H1 (cell line): ENCODE measurements around the gene CERKL. TPM values are rescaled to one million over a fixed set of nuclear protein-coding genes. Genes with fewer than 3 reads are reported as not detected.

ENCODE experiments used
- CTCF ChIA-PET: fragments of 300-600 bp; sonication (Branson Sonifier 250); formaldehyde crosslinking; loops from one replicate; lab custom pipeline; 2021; ENCODE audit not compliant: partially characterized antibody; lab: Charles Lee
- POLR2A ChIA-PET: fragments of 300-600 bp; sonication (Branson Sonifier 250); formaldehyde crosslinking; loops from one replicate; lab custom pipeline; 2021; ENCODE audit warnings: inconsistent platforms; ENCODE audit not compliant: partially characterized antibody; lab: Charles Lee
- DNase-seq, 2 experiments: peaks; one replicate each; pipeline versions ENCODE4 v3.0.0 to v3.0.0-alpha.2; 2010 to 2022; ENCODE audit warnings: low spot score in 2 of 2, low read depth in 1 of 2, mixed read lengths in 1 of 2
- FAIRE-seq: peaks from 2 replicates; lab custom pipeline; 2011; peaks lifted over from hg19 to GRCh38; lab: Jason Lieb, UNC
- H2AFZ ChIP-seq: 2 replicates; pipeline ENCODE4 v1.8.1; 2012; ENCODE audit warnings: low read length, inconsistent platforms
- H2AK5ac ChIP-seq: 2 replicates; pipeline ENCODE4 v1.6.1; 2013; ENCODE audit warnings: low read depth, low read length
- H2BK120ac ChIP-seq: replicated peaks from 2 replicates; pipeline ENCODE3; 2013; ENCODE audit warnings: low read depth, low read length, inconsistent platforms
- H2BK12ac ChIP-seq: 2 replicates; pipeline ENCODE4 v1.6.1; 2013; ENCODE audit warnings: low read depth, low read length
- H2BK15ac ChIP-seq: 2 replicates; pipeline ENCODE4 v1.6.1; 2013; ENCODE audit warnings: low read length
- H2BK20ac ChIP-seq: 2 replicates; pipeline ENCODE4 v1.6.1; 2013; ENCODE audit warnings: low read length
- H2BK5ac ChIP-seq: 2 replicates; pipeline ENCODE4 v1.6.1; 2013; ENCODE audit warnings: low read depth, low read length
- H3K14ac ChIP-seq: 2 replicates; pipeline ENCODE4 v1.6.1; 2013; ENCODE audit warnings: inconsistent platforms; ENCODE audit not compliant: insufficient read length
- H3K18ac ChIP-seq: 2 replicates; pipeline ENCODE4 v1.6.1; 2013; ENCODE audit warnings: low read length; ENCODE audit errors: extremely low read depth
- H3K23ac ChIP-seq: 2 replicates; pipeline ENCODE4 v1.6.1; 2013; ENCODE audit warnings: inconsistent platforms; ENCODE audit not compliant: insufficient read length
- H3K23me2 ChIP-seq: 2 replicates; pipeline ENCODE4 v1.6.1; 2013; ENCODE audit warnings: low read depth, low read length
- H3K27ac ChIP-seq: 2 replicates; pipeline ENCODE4 v1.6.1; 2011; ENCODE audit warnings: low read depth, low read length, inconsistent platforms
- H3K27me3 ChIP-seq, 4 experiments: replicated peaks in 1 of 4; 1 replicate in 1 of 4; 2 replicates in 3 of 4; pipeline versions ENCODE4 v1.6.1 to v1.8.1; 2011 to 2013; ENCODE audit warnings: low read length in 3 of 4, mild to moderate bottlenecking in 3 of 4, inconsistent platforms in 2 of 4, mixed read lengths in 2 of 4, moderate library complexity in 1 of 4; ENCODE audit not compliant: control insufficient read depth in 3 of 4, insufficient read depth in 3 of 4; ENCODE audit errors: extremely low read depth in 1 of 4
- H3K36me3 ChIP-seq, 4 experiments: 2 replicates each; pipeline versions ENCODE4 v1.6.1 to v1.8.1; 2011 to 2013; ENCODE audit warnings: mild to moderate bottlenecking in 4 of 4, low read length in 3 of 4, moderate library complexity in 2 of 4, control low read depth in 1 of 4, inconsistent platforms in 1 of 4; ENCODE audit not compliant: insufficient read depth in 4 of 4, control insufficient read depth in 2 of 4
- H3K4ac ChIP-seq: replicated peaks from 2 replicates; pipeline ENCODE3; 2013; ENCODE audit warnings: low read length, low read depth, mixed read lengths, inconsistent platforms; ENCODE audit not compliant: insufficient read length
- H3K4me1 ChIP-seq, 4 experiments: replicated peaks in 1 of 4; 1 replicate in 1 of 4; 2 replicates in 3 of 4; pipeline versions ENCODE4 v1.6.1 to v1.8.1; 2011 to 2013; ENCODE audit warnings: low read length in 3 of 4, inconsistent platforms in 2 of 4, mixed read lengths in 1 of 4; ENCODE audit not compliant: insufficient read depth in 4 of 4, control insufficient read depth in 3 of 4
- H3K4me2 ChIP-seq, 2 experiments: 2 replicates each; pipeline versions ENCODE4 v1.6.1 to v1.8.1; 2011 to 2013; ENCODE audit warnings: low read depth in 2 of 2, low read length in 2 of 2, control low read depth in 1 of 2, inconsistent platforms in 1 of 2, mild to moderate bottlenecking in 1 of 2; ENCODE audit not compliant: insufficient read depth in 1 of 2
- H3K4me3 ChIP-seq, 4 experiments: fragments of 200-600, 300-600 bp in 1 of 4; sonication (generic), shearing (Covaris generic), sonication (Bioruptor Twin) in 1 of 4; 2 replicates each; pipeline versions ENCODE4 v1.5.1 to v1.8.1; 2011 to 2016; ENCODE audit warnings: low read length in 4 of 4, low read depth in 3 of 4, control low read depth in 2 of 4, inconsistent platforms in 2 of 4, mild to moderate bottlenecking in 2 of 4, mixed read lengths in 1 of 4, moderate library complexity in 1 of 4; ENCODE audit not compliant: insufficient read depth in 2 of 4; ENCODE audit errors: extremely low read depth in 1 of 4
- H3K56ac ChIP-seq: replicated peaks from 2 replicates; pipeline ENCODE3; 2013; ENCODE audit warnings: low read depth, mild to moderate bottlenecking, mixed read lengths, low read length, inconsistent platforms; ENCODE audit not compliant: insufficient read length
- H3K79me1 ChIP-seq: 2 replicates; pipeline ENCODE4 v1.6.1; 2013; ENCODE audit warnings: low read depth, low read length, control low read depth
- H3K79me2 ChIP-seq, 2 experiments: 2 replicates each; pipeline versions ENCODE4 v1.6.1 to v1.8.1; 2012 to 2013; ENCODE audit warnings: low read length in 2 of 2, mild to moderate bottlenecking in 2 of 2, inconsistent platforms in 1 of 2; ENCODE audit not compliant: insufficient read depth in 2 of 2, control insufficient read depth in 1 of 2
- H3K9ac ChIP-seq, 4 experiments: replicated peaks in 1 of 4; 1 replicate in 1 of 4; 2 replicates in 3 of 4; pipeline versions ENCODE4 v1.6.1 to v1.8.1; 2011 to 2013; ENCODE audit warnings: low read depth in 3 of 4, low read length in 3 of 4, control low read depth in 2 of 4, mild to moderate bottlenecking in 2 of 4, moderate library complexity in 2 of 4, inconsistent platforms in 1 of 4; ENCODE audit errors: extremely low read depth in 1 of 4
- H3K9me3 ChIP-seq, 2 experiments: 2 replicates each; pipeline versions ENCODE4 v1.6.1 to v1.8.1; 2012 to 2013; ENCODE audit warnings: mild to moderate bottlenecking in 2 of 2, moderate library complexity in 2 of 2, control low read depth in 1 of 2, inconsistent platforms in 1 of 2, low read depth in 1 of 2, low read length in 1 of 2, mixed read lengths in 1 of 2; ENCODE audit not compliant: insufficient read depth in 2 of 2
- H4K20me1 ChIP-seq, 2 experiments: replicated peaks in 1 of 2; 2 replicates each; pipeline versions ENCODE3 to v1.8.1; 2011 to 2013; ENCODE audit warnings: inconsistent platforms in 2 of 2, low read length in 2 of 2, mild to moderate bottlenecking in 1 of 2; ENCODE audit not compliant: insufficient read depth in 2 of 2, control insufficient read depth in 1 of 2
- H4K5ac ChIP-seq: 2 replicates; pipeline ENCODE4 v1.6.1; 2013; ENCODE audit warnings: low read length, low read depth, mixed read lengths, inconsistent platforms; ENCODE audit not compliant: insufficient read length
- H4K8ac ChIP-seq: 2 replicates; pipeline ENCODE4 v1.8.0; 2013; ENCODE audit warnings: mild to moderate bottlenecking, moderate library complexity, low read length, inconsistent platforms; ENCODE audit not compliant: insufficient read depth; ENCODE audit errors: extremely low read depth
- H4K91ac ChIP-seq: replicated peaks from 2 replicates; pipeline ENCODE3; 2013; ENCODE audit warnings: low read length, mixed read lengths, inconsistent platforms; ENCODE audit not compliant: insufficient read length
- CBX5 ChIP-seq: fragments of 300-800, 300-1000 bp; sonication (generic); IDR thresholded peaks from 2 replicates; pipeline ENCODE4 v1.7.1; 2016; ENCODE audit warnings: antibody characterized with exemption, low read length, low read depth
- TCF12 ChIP-seq: IDR thresholded peaks from 2 replicates; pipeline ENCODE4 v1.6.1; 2011; ENCODE audit warnings: low read depth, mild to moderate bottlenecking, low read length
- WGBS, 2 experiments: shearing (Covaris generic) in 1 of 2; methylation state at CpG; one replicate each; pipeline versions ENCODE4 v1.1.6 to v1.1.7; 2013 to 2015; ENCODE audit warnings: low lambda C conversion rate in 2 of 2, mixed read lengths in 2 of 2, inconsistent platforms in 1 of 2, low coverage in 1 of 2, missing lambda C conversion rate in 1 of 2; ENCODE audit not compliant: insufficient replicate concordance in 2 of 2, insufficient coverage in 1 of 2, insufficient read length in 1 of 2; ENCODE audit errors: extremely low coverage in 1 of 2, missing lambda C conversion rate in 1 of 2; 5-methylcytosine and 5-hydroxymethylcytosine counted together
- polyA plus RNA-seq, 7 experiments: library from polyadenylated mRNA; depleted of rRNA in 3 of 7; stranded (reverse) in 5 of 7; unstranded in 2 of 7; fragments of >200 nt in 5 of 7; fragments of 200-250 nt in 2 of 7; gene quantifications; 1 replicate in 5 of 7; 2 replicates in 1 of 7; 4 replicates in 1 of 7; pipeline versions ENCODE4 v1.2.1 to v1.2.3, GENCODE V29; 2011 to 2013; ENCODE audit warnings: missing spikeins in 2 of 7, mixed read lengths in 2 of 7
- total RNA-seq: library from RNA; stranded (reverse); fragmentation: NEBNext Ultra II Directional; extraction: Animal tissue kit (Norgen Biotek cat#: 25700); gene quantifications from 2 replicates; pipeline ENCODE4 v1.2.1, GENCODE V29; 2021

Gene CERKL
- total and polyA plus RNA-seq, 2 of the 8 experiments (the other 6 are each of a cell fraction or from before 2014, with no cell fraction given): 0.05 TPM; not detected in 1

GRCh38 chr2:181588546-181588945 lies 68.4 kb downstream of the CERKL start:
- H2AFZ ChIP-seq: no peak overlapping the region
- no peak overlapping the region for H3K9ac ChIP-seq
- no peak overlapping the region for H3K23ac ChIP-seq
- H3K4me1 ChIP-seq: peaks cover 0 to 7% (median 0%) of the 10 kb centered on the region in 4 experiments; a peak in 2 of 7 replicates
- 90% methylated on average over 3 of the region's 3 CpGs; no CpG with 5 or more reads in 1 of the 2 experiments for WGBS, 2 experiments
- no peaks in the 10 kb centered on the region for H3K36me3 ChIP-seq
- no peaks in the 10 kb centered on the region for H3K9me3 ChIP-seq
- no peak overlapping the region for H3K14ac ChIP-seq
- FAIRE-seq: no peak
- no peak overlapping the region for H4K8ac ChIP-seq
- no peaks in the 10 kb centered on the region for H3K79me1 ChIP-seq
- no peak overlapping the region for H3K4me3 ChIP-seq
- no peak overlapping the region for H2BK20ac ChIP-seq
- no peak overlapping the region for H3K4me2 ChIP-seq
- H3K79me2 ChIP-seq: no peaks in the 10 kb centered on the region
- no peak overlapping the region for H3K56ac ChIP-seq
- H3K4ac ChIP-seq: no peak overlapping the region
- no peaks in the 10 kb centered on the region for H3K23me2 ChIP-seq
- H2BK5ac ChIP-seq: no peak overlapping the region
- H2AK5ac ChIP-seq: no peak overlapping the region
- DNase-seq: no peak
- H2BK12ac ChIP-seq: no peak overlapping the region
- ChIA-PET CTCF (interaction anchor here (1.1 to 1.5 kb wide), 2 partner anchors 15 to 117 kb away, joined by 4 read pairs; no protein-coding TSS in a partner anchor), POLR2A (no interaction called here)
- H3K27me3 ChIP-seq: no peaks in the 10 kb centered on the region
- no peak overlapping the region for H3K18ac ChIP-seq
- H4K20me1 ChIP-seq: no peaks in the 10 kb centered on the region
- no peak overlapping the region for H4K91ac ChIP-seq
- H2BK15ac ChIP-seq: no peak overlapping the region
- no peak overlapping the region for H3K27ac ChIP-seq
- H2BK120ac ChIP-seq: no peak overlapping the region
- H4K5ac ChIP-seq: no peak overlapping the region
- TF ChIP-seq TCF12: no peak
- TF ChIP-seq CBX5: no peak
